GM12872 (cell line): ENCODE measurements around the gene CLIC4.

Experiments used
- CTCF ChIP-seq: IDR thresholded peaks from 3 replicates; pipeline ENCODE4 v1.5.1; 2011; ENCODE audit warnings: low read depth, mild to moderate bottlenecking, low read length, moderate library complexity; ENCODE audit not compliant: insufficient read depth

The CLIC4 gene

GRCh38 chr1:24739241-24739640, 6.0 kb upstream of the CLIC4 start:
- no peak for TF ChIP-seq CTCF

- no peak for TF ChIP-seq CTCF
These were observed 2.9 kb upstream of the CLIC4 start for GRCh38 chr1:24742090-24742938.

GRCh38 chr1:24743404-24744211, 1.6 kb upstream of the CLIC4 start:
- no peak for TF ChIP-seq CTCF

DNA sequence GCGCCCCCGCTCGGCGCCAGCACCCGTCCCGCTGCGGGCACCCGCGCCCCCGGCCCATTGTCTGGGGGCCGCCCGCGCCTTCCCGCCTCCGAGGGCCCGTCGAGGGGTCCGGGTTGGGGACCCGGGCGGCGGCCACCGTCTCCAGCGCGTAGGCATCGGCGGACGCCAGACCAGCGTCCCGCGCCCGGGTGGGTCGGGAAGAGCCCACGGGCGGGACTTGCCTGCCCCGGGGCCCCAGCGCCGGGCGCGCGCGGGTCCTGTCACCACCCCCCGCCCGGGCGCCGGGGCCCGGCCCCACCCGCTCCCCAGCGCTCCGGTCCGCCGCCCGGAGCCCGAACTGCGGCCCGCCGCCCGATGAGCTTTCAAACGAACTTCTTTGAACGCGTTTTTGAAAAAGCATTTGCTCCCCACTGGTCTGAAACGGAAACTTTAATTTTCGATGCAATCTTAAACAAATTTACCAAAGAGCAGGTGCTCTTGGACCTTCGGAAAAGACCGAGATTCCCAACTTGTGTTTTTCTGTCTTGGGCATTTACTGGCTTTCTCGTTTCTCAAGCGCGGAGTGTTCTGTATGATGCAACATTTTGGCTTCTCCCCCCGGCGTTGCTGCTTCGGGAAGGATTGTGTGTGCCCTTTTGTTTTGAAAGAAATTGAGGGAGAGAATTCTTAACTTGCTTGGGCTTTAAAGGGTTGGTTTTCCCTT, 615 bp downstream of the CLIC4 start:
- no peak for TF ChIP-seq CTCF

- TF ChIP-seq CTCF, result no peak
These were observed 3.2 kb downstream of the CLIC4 start for GRCh38 chr1:24748191-24749121.

DNA sequence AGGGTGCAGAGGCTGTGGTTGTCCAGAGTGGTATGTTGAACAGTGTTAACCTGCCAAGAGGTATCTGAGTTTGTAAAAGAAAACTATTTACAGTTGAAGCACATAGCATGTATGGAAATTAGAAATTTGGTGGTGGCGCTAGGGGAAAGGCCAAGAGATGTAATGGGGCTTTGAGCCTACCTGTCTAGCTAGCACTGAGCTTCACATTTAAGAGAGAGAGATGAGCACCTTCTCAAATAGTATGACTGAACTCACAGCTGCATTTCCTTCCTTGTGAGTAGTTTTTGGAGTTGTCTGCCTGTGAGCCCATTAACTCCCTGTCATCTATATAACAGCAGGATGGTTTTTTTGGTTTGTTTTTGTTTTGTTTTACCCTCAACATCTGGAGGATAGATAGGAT, 4.0 kb downstream of the CLIC4 start:
- TF ChIP-seq CTCF, result no peak
